ENCODE measurements around the gene FTHL17.

FTHL17 gene

DNA sequence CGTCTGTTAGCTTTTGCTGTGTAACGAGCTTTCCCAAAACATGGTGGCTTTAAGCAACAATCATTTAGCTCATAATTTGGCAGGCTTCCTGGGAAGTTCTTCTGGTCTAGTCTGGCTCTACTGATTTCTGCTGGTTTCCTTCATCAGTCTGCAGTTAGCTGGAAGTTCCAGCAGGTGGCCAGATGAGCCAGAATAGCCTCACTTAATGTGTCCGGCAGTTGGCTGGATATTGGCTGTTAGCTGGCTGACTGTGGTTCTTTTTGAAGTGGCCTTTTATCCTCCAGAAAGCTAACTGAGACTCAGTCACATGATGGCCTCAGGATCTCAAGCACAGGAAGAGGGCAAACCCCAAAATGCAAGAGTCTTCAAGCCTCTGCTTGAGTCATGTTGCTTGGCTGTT is 34.9 kb downstream of the FTHL17 start:
- DNase-seq = peak; percentile 3

DNA sequence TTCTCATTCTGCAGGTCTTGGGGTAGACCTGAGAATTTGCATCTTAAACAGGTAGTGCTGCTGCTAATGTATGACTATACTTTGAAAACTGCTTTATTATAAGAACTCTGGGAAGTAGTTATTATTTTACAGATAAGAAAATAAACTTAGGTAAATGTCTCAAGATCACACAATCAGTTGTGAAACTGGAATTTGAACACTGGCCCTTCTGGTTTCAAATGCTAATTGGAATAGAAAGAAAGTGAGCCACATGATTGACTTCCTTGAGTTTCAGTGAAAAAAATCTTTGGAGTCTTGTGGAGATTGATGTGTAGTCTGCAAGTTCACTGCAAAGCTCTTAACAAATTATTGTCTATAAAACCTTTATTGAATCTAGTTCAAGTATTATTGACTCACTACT is 44.5 kb downstream of the FTHL17 start:
- DNase-seq = no peak

DNA sequence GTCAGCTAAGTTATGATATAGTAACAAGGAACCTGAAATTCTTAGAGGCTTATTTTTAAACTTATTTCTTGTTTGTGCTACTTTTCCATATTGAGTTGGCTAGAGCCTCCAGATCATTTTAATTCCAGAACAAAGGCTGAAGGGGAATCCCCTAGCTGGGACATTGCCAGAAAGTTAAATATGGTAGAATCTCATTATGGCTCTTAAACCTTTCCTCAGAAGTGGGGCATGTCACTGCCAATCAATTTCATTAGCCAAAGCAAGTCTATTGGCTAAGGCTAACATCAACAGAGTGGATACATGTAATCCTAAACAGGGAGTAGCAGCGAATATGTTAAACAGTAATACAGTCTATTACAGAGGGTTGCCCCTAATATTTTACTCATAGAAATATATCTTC is 47.0 kb downstream of the FTHL17 start:
- DNase-seq = no peak

DNA sequence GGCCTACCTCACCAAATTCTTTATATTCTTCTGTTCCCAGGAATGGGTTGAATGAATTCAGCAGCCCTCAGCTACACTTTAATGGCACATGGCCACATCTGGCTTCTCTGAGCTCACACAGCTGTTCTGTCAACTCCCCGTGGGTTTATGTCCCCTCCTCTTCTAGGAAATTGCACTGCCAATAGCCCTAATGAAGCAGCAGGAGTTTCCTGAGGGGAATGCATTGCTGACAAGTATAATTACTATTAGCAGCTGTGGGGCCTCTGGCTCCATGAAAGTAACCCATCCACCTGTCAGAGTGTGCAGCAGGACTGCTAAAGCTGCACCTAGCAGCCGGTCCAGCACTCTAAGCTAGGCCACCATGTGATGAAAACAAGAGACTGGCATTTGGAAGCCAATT is 50.3 kb downstream of the FTHL17 start:
- no peak for DNase-seq
